ENCODE measurements around the gene CCN6. TPM values are rescaled to one million over a fixed set of nuclear protein-coding genes. Genes with fewer than 3 reads are reported as not detected.
A peak's percentile ranks its signal among the peaks of the same experiment; 100 is the strongest.
"Not testable (repeated sequence)": the region's sequence is repeated elsewhere in the genome, so short reads cannot be mapped to it uniquely, and the experiment has no call there.

CCN6 gene
- total RNA-seq, 1 experiment from 2014 or later: not detected

- no peak for DNase-seq (ENCODE audit: low read depth)
Measured at GRCh38 chr6:112049996-112050395, 3.9 kb upstream of the CCN6 start.

GRCh38 chr6:112050429-112050828 lies 3.5 kb upstream of the CCN6 start:
- DNase-seq (ENCODE audit: low read depth): no peak

GRCh38 chr6:112051251-112051740 lies 2.6 kb upstream of the CCN6 start:
- not testable (repeated sequence) for DNase-seq (ENCODE audit: low read depth)

- DNase-seq (ENCODE audit: low read depth): no peak
Measured at GRCh38 chr6:112054555-112055190, 769 bp downstream of the CCN6 start.

GRCh38 chr6:112058243-112059032 lies 4.5 kb downstream of the CCN6 start:
- no peak for DNase-seq (ENCODE audit: low read depth)

- peak; percentile 78 for DNase-seq (ENCODE audit: low read depth)
Measured at GRCh38 chr6:112061605-112062004, 7.7 kb downstream of the CCN6 start.

GRCh38 chr6:112062966-112063365 lies 9.1 kb downstream of the CCN6 start:
- no peak for DNase-seq (ENCODE audit: low read depth)

- no peak for DNase-seq (ENCODE audit: low read depth)
Measured at GRCh38 chr6:112065426-112065986, 11.6 kb downstream of the CCN6 start.

- DNase-seq (ENCODE audit: low read depth): no peak
Measured at GRCh38 chr6:112066606-112067005, 12.7 kb downstream of the CCN6 start.

GRCh38 chr6:112081569-112081968 lies 27.7 kb downstream of the CCN6 start:
- DNase-seq (ENCODE audit: low read depth): no peak

- DNase-seq (ENCODE audit: low read depth): no peak
Measured at GRCh38 chr6:112085286-112086065, 31.6 kb downstream of the CCN6 start.

GRCh38 chr6:112086744-112087135 lies 32.8 kb downstream of the CCN6 start:
- DNase-seq (ENCODE audit: low read depth): peak; percentile 74

GRCh38 chr6:112087136-112087911 lies 33.4 kb downstream of the CCN6 start, which contains the start of the genes FAM229B and TUBE1:
TSS of gene FAM229B (plus strand) at chr6:112087591. CDS start at chr6:112099284, 11,693 bp downstream.
TSS of gene TUBE1 (minus strand) at chr6:112087482. CDS start at chr6:112087434, 48 bp downstream.
- DNase-seq (ENCODE audit: low read depth): peak; percentile 98

- DNase-seq (ENCODE audit: low read depth): no peak
Measured at GRCh38 chr6:112087916-112088315, 34.0 kb downstream of the CCN6 start.

GRCh38 chr6:112096901-112097300 lies 43.0 kb downstream of the CCN6 start:
- DNase-seq (ENCODE audit: low read depth): no peak

GRCh38 chr6:112100561-112100960 lies 46.7 kb downstream of the CCN6 start:
- DNase-seq (ENCODE audit: low read depth): no peak

- not testable (repeated sequence) for DNase-seq (ENCODE audit: low read depth)
Measured at GRCh38 chr6:112106026-112106425, 52.1 kb downstream of the CCN6 start.

- DNase-seq (ENCODE audit: low read depth): peak; percentile 15
Measured at GRCh38 chr6:112106562-112106961, 52.7 kb downstream of the CCN6 start.

- no peak for DNase-seq (ENCODE audit: low read depth)
Measured at GRCh38 chr6:112109262-112109661, 55.4 kb downstream of the CCN6 start.

- no peak for DNase-seq (ENCODE audit: low read depth)
Measured at GRCh38 chr6:112113431-112113830, 59.5 kb downstream of the CCN6 start.

GRCh38 chr6:112113918-112114317 lies 60.0 kb downstream of the CCN6 start:
- DNase-seq (ENCODE audit: low read depth): no peak
